ENCODE data around the gene ZNF77.
A peak's percentile ranks its signal among the peaks of the same experiment; 100 is the strongest.
"Not testable (repeated sequence)": the region's sequence is repeated elsewhere in the genome, so short reads cannot be mapped to it uniquely, and the experiment has no call there.

ZNF77 gene

GRCh38 chr19:2944775-2945574, at the start of gene ZNF77:
TSS of gene ZNF77 (minus strand) at chr19:2944971. CDS start at chr19:2944840, 131 bp downstream.
- TF ChIP-seq GATA1 (IDR thresholded peaks at IDR 0.05; ENCODE audit: low read depth, low read length) (no peak), POLR2A (IDR thresholded peaks at IDR 0.05; ENCODE audit: low read length) (peak; percentile 35)
- peak; percentile 76 to 83 for DNase-seq

GRCh38 chr19:2993579-2993978, 48.8 kb upstream of the ZNF77 start:
- TF ChIP-seq POLR2A (IDR thresholded peaks at IDR 0.05; ENCODE audit: low read length) = no peak
- no peak for TF ChIP-seq GATA1 (IDR thresholded peaks at IDR 0.05; ENCODE audit: low read depth, low read length)
- no peak for DNase-seq

GRCh38 chr19:2992958-2993357, 48.2 kb upstream of the ZNF77 start:
- TF ChIP-seq POLR2A (IDR thresholded peaks at IDR 0.05; ENCODE audit: low read length) (no peak), GATA1 (IDR thresholded peaks at IDR 0.05; ENCODE audit: low read depth, low read length) (no peak)
- DNase-seq = no peak

DNA sequence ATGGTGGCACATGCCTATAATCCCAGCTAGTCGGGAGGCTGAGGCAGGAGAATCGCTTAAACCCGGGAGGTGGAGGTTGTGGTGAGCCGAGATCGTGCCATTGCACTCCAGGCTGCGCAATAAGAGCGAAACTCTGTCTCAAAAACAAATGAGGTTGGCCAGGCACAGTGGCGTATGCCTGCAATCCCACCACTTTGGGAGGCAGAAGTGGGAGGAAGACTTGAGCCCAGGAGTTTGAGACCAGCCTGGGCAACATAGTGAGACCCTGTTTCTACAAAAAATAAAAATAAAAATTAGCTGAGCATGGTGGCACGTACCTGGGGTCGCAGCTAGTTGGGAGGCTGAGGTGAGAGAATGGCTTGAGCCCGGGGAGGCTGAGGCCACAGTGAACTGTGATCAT, 47.6 kb upstream of the ZNF77 start:
- not testable (repeated sequence) for DNase-seq

DNA sequence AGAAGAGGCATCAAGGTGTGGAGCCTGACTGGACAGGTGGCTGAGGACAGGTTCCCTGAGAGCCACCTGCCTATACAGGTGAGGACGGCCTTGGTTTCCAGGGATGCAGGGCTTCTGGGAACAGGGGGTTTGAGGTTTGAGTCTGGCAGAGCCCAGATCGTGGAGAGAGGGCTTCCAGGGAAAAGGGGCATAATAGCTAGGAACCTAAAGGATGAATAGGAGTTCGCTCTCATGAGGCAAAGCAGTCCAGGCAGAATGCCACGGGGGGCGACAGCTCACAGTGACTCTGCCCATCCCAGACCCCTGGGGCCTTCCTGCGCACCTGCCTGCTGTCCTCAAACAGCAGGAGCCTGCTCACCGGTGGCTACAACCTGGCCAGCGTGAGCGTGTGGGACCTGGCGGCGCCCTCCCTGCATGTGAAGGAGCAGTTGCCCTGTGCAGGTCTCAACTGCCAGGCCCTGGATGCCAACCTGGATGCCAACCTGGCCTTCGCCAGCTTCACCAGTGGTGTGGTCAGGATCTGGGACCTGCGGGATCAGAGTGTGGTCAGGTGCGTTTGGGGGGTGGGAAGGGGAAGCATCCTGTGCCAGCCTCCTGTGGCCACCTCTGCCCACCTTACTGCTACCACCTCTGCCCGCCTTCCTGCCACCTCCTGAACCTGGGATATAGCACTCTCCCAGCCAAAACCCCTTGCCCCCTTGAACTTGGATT, 44.6 kb upstream of the ZNF77 start:
- no peak for TF ChIP-seq POLR2A (IDR thresholded peaks at IDR 0.05; ENCODE audit: low read length)
- no peak for TF ChIP-seq GATA1 (IDR thresholded peaks at IDR 0.05; ENCODE audit: low read depth, low read length)
- DNase-seq = no peak

DNA sequence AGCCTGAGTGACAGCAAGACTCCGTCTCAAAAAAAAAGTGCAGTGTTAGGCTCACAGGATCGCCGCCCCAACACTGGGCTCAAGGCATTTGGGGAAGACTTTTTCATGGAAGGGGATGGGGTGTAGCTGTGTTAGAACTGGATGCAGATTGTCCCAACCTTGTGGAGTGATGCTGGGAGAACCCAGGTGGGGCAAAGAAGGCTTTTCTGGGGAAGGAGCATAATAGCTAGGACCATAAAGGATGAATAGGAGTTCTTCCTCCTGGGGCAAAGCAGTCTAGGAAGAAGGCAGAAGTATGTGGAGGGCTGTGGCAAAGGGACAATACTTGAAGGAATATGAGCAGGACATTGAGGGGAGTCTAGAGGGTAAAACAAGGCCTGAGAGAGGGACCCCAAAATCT, 43.8 kb upstream of the ZNF77 start:
- DNase-seq = no peak
- TF ChIP-seq POLR2A (IDR thresholded peaks at IDR 0.05; ENCODE audit: low read length) = no peak
- TF ChIP-seq GATA1 (IDR thresholded peaks at IDR 0.05; ENCODE audit: low read depth, low read length) = no peak

GRCh38 chr19:2987797-2988196, 43.0 kb upstream of the ZNF77 start:
- no peak for DNase-seq
- no peak for TF ChIP-seq POLR2A (IDR thresholded peaks at IDR 0.05; ENCODE audit: low read length)
- TF ChIP-seq GATA1 (IDR thresholded peaks at IDR 0.05; ENCODE audit: low read depth, low read length) = no peak

DNA sequence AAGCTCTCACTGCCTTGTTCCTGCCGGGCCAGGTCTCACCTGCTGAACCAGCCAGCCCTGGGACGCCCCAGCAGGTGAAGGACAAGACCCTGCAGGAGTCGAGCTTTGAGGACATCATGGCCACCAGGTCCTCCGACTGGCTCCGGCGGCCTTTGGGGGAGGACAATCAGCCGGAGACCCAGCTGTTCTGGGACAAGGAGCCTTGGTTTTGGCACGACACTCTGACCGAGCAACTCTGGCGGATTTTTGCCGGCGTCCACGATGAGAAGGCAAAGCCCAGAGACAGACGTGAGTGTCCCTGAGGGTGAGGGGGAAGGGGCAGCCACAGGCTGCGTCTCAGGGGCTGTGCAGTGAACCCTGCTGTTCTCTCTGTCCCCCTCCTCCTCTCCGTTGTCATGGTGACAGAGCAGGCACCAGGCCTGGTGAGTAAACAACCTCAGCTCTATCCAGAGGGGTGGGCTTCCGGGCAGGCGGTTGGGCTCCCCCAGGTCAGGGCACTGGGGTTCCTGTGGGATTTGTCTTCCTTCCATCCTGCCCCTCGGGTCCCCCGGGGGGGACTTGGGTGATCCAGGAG, 42.3 kb upstream of the ZNF77 start:
- no peak for DNase-seq
- no peak for TF ChIP-seq GATA1 (IDR thresholded peaks at IDR 0.05; ENCODE audit: low read depth, low read length)
- no peak for TF ChIP-seq POLR2A (IDR thresholded peaks at IDR 0.05; ENCODE audit: low read length)

GRCh38 chr19:2984215-2984528, 39.4 kb upstream of the ZNF77 start:
- TF ChIP-seq POLR2A (IDR thresholded peaks at IDR 0.05; ENCODE audit: low read length) = no peak
- no peak for TF ChIP-seq GATA1 (IDR thresholded peaks at IDR 0.05; ENCODE audit: low read depth, low read length)
- no peak for DNase-seq

GRCh38 chr19:2983351-2984214, 38.8 kb upstream of the ZNF77 start:
- DNase-seq = no peak

DNA sequence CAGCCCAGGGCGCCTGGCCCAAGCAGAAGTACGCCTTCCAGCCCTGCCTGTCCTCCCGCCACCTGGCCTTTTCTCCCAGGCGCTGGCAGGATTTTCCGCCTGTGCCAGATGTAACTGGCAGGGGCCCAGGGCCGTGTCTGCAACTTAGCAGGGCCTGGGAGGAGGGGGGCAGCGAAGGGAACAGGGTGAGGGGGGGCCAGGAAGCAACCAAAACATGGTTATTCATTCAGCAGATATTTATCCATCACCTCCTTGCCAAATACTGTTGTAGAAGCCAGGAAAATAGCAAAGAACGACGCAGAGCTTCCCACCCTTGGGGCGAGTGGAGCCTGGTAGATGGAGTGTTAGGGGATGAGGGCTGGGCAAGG, 38.2 kb upstream of the ZNF77 start:
- DNase-seq = no peak
- TF ChIP-seq GATA1 (IDR thresholded peaks at IDR 0.05; ENCODE audit: low read depth, low read length) (no peak), POLR2A (IDR thresholded peaks at IDR 0.05; ENCODE audit: low read length) (no peak)

More at GRCh38 chr19:2983351-2984214, 38.8 kb upstream of the ZNF77 start:
- TF ChIP-seq GATA1 (IDR thresholded peaks at IDR 0.05; ENCODE audit: low read depth, low read length) (no peak), POLR2A (IDR thresholded peaks at IDR 0.05; ENCODE audit: low read length) (no peak)

DNA sequence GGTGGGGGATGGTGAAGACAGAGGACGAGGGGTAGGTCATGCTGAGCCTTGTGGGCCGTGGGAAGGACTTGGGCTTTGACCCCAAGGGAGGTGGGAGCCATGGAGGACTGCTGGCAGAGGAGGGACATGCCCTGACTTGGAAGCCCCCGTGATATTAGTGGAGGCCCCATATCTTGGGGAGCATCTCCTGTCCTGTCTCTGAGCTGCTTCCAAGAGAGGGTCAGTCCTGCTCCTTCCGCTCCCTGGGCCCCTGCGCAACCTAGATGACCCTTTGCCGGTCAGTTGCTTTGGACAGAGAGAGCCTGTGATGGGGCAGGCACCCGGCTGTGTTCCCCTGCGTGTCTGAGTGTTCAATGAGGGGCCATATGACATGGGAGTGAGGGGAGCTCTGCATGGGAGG, 37.8 kb upstream of the ZNF77 start:
- no peak for DNase-seq
- TF ChIP-seq POLR2A (IDR thresholded peaks at IDR 0.05; ENCODE audit: low read length) (no peak), GATA1 (IDR thresholded peaks at IDR 0.05; ENCODE audit: low read depth, low read length) (no peak)

DNA sequence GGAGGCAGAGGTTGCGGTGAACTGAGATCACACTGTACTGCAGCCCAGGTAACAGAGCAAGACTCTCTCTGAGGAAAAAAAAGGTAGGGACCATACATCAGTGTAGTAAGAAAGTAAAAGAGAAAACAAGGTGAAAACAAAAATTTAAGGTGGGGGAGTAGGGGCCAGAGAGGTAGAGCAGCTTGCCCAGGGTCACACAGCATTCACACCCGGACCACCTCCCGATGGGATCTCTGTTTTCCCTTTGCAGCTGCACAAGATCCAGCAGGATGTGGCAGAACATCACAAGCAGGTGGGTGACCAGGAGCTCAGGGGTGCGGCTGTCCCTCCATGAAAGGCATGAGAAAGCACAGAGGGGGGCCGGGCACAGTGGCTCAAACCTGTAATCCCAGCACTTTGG, 37.1 kb upstream of the ZNF77 start:
- TF ChIP-seq POLR2A (IDR thresholded peaks at IDR 0.05; ENCODE audit: low read length) (no peak), GATA1 (IDR thresholded peaks at IDR 0.05; ENCODE audit: low read depth, low read length) (no peak)
- no peak for DNase-seq

DNA sequence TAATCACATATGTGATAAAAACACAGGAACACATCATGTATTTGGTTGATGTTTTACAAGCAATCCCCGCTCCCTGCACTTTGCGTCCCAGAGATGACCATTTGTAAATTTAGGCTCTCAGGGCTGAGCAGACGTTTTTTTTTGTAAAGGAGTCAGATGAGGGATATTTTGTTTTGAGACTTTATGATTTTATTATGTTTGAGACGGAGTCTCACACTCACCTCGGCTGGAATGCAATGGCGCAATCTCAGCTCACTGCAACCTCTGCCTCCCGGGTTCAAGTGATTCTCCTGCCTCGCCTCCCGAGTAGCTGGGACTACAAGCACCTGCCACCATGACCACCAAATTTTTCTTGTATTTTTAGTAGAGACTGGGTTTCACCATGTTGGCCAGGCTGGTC, 34.0 kb upstream of the ZNF77 start:
- TF ChIP-seq POLR2A (IDR thresholded peaks at IDR 0.05; ENCODE audit: low read length) (no peak), GATA1 (IDR thresholded peaks at IDR 0.05; ENCODE audit: low read depth, low read length) (no peak)

More for the DNA sequence above, 34.0 kb upstream of the ZNF77 start:
- DNase-seq = no peak
